Stimulated activated CD4-positive, alpha-beta T cell treated with anti-CD3 and anti-CD28 coated beads, Interleukin-12 subunit alpha, Interleukin-12 subunit beta, amount 100 ng/mL, for 4 hours (primary cell): ENCODE measurements around the gene GLCCI1.

ENCODE experiments used
- DNase-seq: peaks from one replicate; pipeline ENCODE4 v3.0.0-alpha.2; 2020

Gene GLCCI1

DNA sequence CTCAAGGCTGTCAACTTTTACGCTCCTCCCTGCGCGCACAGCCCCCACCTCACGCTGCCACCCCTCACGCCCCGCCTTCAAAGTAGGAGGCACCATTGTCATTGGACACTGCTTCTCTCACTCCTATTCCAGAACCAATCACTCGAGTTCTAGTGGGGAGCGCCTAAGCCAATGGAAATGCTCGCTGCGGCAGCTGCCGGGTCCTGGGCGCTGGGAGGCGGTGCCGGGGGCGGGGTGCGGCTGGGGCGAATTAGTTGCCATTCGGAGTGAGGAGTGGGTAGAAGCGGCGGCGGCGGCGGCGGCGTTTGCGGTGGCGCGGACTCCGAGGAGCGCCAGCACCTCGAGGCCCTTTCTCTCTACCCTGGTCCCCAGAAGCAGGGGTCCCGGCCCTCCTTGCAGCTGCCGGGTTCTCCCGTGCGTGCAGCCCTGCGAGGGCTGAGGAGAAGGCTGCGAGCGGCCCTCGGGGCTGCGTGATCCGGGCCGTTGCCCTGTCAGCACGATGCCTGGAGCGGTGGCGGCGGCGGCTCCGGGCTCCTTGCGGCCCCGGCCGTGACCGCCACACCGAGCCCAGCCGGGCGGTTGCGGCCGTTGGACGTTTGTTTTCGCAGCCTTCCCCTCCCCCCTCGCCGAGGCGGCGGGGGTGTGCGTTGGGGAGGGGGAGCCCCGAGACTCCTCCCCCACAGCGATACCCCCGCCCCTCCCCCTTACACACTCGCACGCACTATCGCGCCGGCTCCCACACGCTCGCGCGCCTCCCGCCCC is at the start of gene GLCCI1:
Gene GLCCI1, plus strand, starts transcription at position 253 of the 762 bp plus-strand sequence. CDS start 555 bp downstream, outside the sequence.
- DNase-seq, result peak; percentile 95

DNA sequence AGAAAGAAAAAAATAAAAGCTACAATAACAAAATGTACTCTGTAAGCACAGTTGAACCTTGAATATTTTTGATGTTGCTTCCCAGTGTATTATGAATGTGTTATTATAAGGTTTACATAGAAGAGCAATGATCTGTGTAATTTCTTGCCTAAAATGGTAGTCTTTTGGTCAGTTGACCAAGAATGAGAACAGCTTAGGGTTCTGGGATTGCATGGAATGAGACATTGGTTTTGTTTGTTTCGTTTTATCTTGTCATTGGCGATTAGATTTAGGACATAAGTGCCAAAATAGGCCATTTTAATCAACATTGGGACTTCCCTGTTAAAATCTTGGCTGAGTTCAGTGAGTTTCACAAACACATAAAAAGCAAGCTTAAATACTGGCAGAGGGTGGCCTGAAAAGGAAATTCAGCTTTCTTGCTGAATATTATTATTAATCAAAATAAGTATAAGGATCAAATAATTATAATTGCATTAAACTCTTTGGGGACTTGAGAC is 49.1 kb upstream of the GLCCI1 start:
- no peak for DNase-seq

DNA sequence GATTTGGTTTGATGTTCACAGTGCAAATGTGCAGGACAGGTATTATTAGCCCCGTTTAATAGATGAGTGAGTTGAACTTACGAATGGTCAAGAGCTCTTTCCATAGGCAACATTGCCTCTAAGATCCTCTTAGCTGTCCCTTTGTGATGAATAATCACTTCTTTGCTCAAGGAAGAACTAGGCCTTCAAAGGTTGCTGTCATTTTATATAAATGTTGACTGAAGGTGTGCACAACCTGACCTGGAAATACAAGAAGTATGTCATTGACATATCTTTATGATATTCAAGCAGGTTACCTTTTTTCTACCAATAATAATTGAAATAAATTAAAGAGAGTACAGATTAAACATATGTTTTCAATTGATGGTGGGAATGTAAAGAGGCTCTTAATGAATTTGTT is 48.5 kb upstream of the GLCCI1 start:
- DNase-seq, result no peak

DNA sequence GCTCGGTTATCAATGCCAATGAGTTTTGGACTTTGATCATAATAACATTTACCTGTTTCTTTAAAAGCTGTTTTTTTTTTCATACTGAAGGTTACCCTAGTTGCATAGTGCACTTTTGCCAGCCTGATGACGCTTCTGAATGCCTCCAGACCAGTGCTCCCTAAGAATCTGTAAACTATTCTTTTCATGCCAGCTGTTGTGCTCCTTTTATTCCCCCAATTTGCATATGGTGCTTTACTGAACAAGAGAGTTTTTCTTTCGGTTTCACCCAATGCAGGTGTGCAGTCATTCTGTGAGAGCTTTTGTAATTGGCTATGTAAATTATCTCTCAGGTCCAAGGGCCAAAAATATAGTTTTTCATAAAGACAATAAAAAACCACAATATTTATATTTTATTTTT is 48.1 kb upstream of the GLCCI1 start:
- no peak for DNase-seq

DNA sequence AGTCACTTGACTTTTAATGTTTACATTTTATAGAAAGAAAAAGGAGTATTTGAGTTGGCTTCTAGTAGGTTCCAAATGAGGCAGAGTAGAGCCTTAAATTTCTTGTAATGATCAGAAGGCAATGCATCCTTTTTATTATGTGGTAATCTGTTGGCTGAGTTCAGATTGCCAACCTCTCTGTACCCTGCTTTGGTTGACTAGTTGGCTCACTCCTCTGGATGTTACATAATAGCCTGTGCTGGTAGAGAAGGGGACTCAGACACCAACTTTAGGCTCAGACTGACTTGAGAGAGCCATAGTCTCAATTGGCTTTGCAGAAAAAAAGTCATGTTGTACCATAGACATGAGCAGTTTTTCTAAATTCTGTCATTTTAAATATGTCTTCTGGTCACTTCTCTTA is 46.8 kb upstream of the GLCCI1 start:
- no peak for DNase-seq

DNA sequence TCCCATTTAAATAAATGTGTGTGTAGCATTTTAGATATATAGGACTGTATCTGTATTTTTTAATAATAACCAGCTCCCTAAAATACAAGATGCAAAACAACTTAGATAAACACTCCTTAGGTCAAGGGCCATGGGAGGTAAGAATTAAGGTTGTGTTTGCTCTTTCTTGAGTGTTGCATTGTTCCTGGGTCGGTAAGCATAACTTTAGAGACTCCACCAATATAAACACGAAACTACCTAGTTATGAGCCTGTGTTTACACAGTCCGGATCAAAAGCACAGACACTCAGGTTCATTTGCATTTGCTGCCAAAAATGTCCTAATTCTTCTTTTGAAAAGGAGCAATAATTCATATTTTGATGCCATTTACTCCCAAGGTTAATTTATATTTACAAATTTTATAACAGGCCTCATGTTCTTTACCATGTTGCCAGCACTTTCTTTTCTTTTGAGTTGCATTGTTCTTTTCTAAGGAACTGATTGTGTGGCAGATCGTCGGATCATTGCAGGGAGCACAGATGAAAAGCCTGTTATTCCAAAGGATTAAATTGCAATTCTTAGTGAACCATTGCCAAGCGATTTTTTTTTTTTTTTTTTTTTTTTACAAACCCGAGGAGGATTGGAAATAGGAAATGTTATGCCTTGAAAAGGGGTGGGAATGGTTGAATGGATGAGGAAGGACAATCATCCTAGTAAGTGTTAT is 45.8 kb upstream of the GLCCI1 start:
- no peak for DNase-seq

DNA sequence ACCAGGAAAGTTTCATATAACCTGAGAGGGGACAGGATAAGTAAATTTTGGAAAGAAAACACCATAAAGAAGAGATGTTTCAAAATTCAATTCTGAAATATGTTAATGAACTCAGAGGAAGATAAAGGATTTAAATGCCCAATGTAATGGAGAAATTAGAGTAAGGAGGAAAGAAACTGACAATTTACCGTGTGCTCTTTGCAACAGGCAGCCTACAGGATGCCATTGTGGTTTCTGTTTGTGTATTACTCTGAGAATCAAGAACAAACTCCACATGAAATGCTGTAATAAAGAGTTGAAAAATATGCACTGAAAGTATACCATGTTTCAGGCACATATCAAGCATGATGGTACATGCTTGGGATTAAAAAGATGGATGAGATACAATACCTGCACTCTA is 44.8 kb upstream of the GLCCI1 start:
- no peak for DNase-seq

DNA sequence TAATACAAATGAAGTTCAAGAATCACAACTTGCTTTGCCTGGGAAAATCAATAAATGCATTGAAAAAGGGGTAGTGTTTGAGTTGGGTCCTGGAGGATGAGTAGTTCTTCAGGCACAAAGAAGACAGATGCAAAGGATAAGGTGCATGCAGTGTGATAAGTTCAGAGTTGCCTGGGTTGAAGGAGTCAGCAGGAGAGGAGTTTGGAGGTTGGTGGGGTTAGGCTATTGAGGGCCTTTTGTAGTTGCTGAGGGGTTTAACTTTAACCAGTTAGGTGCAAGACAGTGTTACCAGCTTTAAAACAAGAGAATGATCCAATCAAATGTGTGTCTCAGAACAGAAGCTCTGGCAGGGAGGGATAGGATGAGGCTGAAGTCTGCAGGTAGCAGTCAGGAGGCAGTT is 44.3 kb upstream of the GLCCI1 start:
- DNase-seq, result no peak

DNA sequence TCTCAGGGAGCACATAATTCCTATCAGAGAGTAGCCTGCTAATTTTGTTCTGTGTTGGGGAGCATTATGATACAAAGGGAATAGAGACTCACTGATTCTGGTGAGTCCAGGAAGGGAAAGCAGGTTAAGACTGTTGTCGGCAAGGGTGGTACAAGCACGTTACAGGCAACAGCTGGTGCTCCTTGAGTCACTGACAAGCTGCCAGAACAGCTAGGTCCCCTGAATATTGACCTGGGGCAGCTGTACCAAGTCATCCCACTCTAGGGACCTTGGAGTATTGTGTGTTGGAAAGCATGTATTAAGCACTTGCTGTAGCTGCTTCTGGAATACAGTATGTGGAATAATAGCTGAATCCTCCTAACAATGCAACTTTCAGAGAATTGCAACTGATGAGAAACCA is 37.0 kb upstream of the GLCCI1 start:
- DNase-seq, result no peak

DNA sequence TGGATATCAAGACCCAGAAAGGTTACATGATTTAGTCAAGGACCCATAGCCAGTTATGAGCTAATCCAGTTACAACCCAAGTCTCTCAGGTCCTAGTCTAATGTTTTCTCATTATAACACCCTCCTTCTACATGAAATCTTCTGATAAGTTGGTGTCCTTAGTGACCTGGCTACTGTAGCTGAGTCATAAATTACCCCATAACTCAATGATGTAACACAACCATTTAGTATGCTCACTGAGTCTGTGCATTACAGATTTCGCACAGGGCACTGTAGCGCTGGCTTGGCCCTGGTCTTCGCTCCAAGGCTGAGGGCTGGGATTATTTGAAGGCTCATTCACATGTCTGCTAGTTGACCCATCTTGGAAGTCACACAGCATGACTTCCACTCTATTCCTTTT is 36.0 kb upstream of the GLCCI1 start:
- DNase-seq, result no peak

DNA sequence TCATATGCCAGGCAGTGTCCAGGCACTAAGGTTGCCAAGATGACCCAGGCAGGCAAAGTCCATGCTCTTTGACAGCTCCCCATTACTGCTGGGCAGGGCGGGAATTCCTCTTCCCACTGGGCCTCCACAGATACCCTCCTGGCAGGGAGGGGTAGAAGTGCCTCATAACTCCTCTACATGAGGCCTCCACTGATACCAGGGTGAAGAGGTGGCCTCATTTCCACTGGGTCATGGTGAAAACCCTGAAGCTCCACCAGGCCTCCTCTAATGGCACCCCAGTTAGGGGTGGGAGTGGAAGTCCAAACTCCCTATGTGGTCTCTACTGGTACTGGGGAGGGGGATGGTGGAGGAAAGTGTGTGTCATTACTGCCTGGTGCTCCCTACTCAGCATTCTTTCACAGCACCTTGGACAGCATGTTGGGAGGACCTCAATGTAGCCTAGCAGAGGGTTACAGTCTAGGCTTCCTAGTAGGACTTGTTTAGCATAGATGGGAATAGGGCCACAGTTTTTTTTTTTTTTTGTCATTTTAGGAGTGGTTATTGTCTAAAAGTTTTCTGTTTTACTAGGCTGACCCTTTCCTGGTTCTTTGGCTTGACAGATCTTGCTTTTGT is 34.6 kb upstream of the GLCCI1 start:
- no peak for DNase-seq

DNA sequence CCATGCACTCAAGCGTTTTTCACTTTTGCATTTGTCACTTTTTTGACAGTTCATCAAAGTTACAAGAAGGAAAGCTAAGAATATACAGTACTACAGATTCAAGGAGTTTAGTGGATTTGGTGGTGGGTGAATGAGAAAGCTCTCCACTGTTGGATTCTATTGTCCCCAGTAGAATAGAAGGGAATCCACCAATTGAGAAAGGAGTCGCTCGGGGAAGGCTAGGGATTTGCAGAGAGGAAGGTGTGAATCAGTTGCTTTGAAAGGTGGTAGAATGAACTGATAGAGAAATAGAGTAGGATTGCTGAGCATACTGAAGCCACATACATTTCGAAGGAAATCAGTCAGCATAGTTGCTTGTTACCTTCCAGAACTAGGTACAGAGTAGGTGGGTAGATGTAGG is 33.7 kb upstream of the GLCCI1 start:
- DNase-seq, result no peak

DNA sequence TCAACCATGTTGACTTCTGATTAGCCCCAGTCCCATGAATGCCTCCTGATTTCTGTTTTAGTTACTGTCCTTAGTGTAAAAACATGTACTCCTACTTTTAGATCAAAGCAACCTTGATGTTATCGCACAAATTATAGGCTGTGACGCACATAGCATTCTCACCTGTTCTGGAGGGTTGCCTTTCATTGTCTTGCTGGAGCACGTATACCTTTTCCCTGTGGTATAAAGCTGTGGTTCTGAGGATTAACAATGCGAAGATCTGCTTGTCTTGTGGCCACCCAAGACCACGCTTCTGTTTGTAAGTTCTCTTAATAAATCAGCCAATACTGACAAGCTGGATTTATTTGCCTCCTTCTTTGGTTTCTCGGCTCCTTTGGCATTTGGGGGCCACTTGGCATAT is 30.1 kb upstream of the GLCCI1 start:
- DNase-seq, result no peak

DNA sequence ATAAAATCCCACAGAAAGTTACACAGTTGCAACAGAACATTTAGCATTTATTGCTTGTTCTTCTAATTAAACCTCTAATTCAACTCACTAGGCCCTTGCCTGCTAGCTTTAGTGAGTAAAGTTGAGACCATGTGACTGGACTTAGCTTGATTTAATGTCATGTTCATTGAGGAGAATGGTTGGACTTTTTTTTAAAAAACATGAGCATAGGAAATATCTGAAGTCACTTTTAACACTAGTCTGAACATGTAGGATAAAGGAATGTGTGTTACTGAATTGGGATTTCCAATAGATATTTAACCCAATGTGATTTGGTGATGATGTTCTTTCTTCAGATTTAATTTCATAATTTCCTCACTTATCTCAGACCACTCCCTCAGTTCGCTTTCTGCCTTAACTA is 24.6 kb upstream of the GLCCI1 start:
- DNase-seq, result no peak

DNA sequence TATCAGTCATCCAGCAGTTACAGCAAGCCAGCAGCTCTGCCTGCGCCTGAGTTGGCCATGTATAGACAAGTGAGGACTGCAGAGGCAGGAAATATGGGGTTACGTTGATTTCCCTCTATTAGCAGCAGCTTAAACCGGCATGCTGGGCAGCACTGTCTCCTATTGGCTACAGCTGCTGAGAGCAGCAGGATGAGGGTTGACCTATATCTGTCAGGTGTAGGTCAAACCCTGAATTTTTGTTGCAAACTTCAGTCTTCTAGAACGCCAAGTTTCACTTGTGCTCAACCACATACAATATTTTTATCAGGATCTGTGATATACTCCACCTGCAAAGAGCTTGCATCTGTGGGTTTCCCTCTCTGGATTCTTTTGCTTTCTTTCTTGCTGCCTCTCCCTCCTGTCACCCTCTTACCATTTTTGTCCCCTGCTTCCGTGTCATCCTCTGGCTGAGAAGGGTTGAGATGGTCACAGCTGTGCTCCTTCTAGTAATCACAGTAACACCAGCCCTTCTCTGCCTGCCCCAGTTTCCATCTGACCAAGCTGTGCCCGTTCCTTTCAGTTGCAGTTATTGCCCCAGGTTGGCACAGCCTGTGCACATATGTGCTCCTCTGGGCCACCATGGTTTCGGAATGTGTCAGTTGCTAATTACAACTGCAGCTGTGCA is 23.8 kb upstream of the GLCCI1 start:
- peak; percentile 17 for DNase-seq

DNA sequence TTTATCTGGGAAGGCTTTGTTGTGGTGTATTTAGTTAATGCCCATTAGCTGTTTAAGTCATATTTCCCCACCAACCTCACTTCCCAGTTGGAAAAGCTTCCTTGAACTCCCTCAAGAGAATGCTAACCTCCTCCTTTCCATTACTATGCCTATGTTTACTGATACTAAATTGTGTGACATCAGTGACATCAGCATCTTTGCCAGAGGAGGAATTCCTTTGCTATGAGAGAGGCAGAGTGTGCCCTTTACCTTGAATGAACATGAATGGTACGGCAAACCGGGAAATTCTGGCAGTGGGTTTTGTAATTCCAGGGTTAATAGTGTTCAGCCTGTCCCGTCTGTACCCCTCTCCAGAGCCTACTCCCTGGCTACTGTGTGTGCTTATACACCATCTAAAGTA is 22.1 kb upstream of the GLCCI1 start:
- DNase-seq, result no peak

DNA sequence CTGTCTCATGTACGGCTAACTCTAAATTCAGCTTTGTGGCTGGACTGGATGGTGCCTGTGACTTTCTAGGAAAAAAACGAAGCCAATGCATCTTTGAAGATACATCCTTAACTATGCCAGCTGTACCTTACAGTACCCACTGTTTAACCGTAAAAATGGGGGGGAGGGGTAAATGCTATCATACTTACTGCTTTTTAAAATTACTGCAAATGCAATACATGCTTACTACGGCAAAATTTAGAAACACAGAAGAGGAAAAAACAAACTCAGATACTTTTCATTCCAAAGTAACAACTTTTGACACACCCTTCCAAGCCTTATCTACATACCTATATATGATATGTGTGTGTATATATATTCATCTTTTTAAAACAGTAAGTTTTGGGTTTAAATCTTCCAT is 20.4 kb upstream of the GLCCI1 start:
- no peak for DNase-seq

DNA sequence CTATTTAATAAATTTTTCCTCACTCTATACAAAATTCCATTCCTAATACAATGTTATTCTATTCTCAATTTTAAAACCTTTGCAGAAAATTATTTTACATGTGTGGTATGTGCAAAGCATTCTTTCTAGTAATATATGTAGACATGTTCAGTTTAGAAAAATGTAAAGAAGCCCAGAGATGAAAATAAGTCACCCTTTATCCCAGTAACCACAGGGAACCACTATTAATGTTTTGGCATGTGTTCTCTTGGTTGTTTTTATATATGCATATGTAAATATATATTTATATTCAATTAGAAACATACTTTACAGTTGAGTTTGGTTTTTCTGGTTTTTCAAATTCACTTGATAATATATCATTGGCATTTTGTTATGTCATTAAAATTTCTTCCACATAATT is 14.8 kb upstream of the GLCCI1 start:
- DNase-seq, result no peak

DNA sequence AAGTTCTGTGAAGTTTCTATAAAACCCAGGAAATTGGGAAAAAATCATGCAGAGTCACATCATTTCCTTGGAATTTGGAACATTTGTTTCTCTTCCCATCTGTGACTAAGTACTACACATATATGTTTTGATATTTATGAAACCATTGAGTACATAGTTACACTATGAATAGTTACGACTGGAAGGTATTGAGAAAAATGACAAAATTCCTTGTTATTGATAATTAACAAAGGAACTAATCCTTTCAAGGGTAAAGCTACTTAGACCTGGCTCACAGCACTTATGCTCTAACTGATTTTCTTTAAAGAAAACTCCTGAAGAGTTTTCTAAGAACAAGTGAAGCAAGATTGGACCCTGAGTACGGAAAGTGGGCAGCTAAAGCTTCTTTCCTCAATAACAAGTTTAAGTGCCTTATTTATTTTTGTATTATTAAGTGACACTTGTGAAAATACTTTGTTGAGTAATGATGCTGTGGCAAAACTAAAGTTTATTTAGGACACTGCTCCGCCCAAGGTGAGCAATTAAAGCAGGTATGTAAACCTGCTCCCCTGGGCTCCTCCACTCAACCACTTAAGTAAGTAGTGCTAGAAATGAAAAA is 12.0 kb upstream of the GLCCI1 start:
- DNase-seq, result no peak

DNA sequence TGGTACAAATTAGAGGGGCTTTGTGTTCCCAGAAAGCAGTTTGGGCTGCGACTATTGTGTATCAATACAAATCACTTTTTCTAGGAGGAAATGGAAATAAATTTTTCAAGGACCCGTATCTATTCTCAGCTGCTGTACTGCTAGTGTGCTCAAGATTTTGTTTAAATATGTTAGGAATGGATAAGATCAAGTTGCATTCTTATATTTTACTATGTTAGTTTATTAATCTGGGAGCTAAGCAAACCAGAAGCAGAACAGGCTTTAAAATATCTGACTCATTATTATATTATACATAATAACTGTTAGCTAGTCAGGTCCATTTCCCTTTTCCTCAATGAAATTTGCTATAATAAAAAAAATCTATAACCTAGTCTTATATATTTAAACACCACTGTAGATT is 11.1 kb upstream of the GLCCI1 start:
- no peak for DNase-seq

DNA sequence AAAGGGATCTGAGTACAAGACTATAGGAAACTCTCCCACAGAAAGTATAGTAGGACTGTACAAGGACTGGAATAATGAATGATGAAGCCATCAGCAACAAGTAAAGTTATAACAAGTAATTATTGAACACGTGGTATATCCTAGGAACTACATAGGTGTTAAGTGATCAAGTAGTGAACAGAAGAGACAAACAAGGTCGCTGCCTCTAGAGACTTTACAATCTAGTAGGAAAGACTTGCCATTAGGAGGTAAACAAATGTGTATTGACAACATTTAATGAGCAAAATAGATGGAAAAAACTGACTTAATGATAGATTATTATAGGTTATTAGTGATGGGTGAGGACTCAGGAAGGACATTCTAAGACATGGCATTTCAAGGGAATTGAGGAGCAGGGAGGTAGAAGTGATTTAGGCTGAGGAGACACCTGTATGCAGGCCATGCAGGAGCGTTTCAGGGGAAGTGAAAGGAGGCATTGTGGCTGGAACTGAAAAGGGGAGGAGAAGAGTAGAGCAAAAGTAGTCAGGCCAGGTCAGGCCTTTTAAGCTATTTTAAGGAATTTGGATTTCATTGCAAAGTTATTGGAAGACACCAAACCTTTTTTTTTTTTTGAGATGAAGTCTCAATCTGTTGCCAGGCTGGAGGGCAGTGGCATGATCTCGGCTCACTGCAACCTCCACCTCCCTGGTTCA is 8.5 kb upstream of the GLCCI1 start:
- DNase-seq, result no peak

DNA sequence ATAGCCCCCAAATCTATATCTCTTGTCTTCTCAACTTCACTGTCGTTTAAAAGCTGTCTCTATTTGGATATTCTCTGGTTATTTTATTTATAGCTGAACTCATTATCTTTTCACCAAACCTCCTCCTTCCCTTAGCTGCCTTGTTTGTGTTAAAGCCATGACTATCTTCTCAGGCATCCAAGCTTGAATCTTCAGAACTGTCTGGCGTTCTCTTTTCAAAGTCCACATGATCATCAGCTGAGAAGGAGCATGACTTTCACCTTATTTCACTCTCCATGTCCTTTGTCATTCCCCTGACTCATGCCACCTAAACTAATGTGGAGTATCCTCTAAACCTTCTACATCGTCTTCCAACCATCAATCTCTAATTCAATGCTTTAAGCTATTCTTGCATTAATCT is 5.7 kb upstream of the GLCCI1 start:
- no peak for DNase-seq

DNA sequence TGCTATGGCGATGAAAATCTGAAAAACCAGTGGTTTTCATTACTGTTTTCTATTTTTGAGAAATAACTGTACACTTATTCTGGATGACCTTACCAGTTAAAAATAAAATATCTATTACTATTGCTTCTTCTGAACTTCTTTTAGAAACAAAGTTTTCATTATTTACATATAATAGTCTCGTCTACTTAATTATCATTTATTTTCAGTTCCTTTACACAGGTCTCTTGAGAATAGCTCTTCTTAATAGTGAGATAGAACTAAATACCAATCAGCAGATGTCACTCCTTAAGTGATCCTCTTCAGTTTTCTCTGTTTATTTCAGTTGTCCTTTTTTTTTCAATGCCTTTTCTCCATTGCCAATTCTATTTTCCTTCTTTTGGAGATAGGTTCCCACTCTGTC is 4.3 kb upstream of the GLCCI1 start:
- DNase-seq, result no peak
